Measurements from ENCODE around the gene PIM3.

Gene PIM3

DNA sequence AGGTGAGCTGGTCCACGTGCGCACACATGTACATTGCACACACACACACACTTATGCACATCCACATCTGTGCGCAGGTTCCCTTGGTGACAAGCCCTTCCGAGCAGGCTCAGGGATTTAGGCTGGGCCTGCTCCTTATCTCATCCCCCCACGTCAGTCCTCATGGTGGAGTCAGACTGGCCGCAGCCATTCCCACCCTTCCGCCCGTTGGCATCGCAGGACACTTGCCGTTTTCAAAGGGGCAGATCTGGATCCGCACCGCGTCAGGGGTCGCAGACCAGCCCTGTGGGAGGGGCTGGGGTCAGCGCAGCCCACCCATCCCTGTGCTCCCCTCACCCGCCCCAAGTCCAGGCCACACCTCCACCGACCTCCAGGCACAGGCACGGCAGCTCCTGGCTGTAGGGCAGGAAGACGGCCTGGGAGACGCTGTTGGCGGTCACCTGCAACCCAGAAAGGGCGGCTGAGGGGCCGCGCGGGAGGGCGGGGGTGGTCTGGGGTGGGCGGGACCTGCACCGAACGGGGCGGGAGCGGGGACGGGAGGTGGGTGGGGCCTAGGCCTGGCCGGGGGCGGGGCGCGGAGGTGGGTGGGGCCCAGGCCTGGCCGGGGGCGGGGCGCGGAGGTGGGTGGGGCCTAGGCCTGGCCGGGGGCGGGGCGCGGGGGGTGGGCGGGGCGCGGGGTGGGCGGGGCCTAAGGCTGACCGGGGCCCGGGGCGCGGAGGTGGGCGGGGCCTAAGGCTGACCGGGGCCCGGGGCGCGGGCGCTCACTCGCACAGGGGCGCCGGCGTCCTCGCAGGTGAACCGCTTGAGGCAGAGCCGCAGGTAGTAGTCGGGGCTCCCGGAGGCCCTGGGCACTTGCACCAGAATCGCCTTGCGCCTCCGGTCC, 38.7 kb downstream of the PIM3 start:
- peak in 2 of 56 donors; percentile 33 to 44 for DNase-seq

DNA sequence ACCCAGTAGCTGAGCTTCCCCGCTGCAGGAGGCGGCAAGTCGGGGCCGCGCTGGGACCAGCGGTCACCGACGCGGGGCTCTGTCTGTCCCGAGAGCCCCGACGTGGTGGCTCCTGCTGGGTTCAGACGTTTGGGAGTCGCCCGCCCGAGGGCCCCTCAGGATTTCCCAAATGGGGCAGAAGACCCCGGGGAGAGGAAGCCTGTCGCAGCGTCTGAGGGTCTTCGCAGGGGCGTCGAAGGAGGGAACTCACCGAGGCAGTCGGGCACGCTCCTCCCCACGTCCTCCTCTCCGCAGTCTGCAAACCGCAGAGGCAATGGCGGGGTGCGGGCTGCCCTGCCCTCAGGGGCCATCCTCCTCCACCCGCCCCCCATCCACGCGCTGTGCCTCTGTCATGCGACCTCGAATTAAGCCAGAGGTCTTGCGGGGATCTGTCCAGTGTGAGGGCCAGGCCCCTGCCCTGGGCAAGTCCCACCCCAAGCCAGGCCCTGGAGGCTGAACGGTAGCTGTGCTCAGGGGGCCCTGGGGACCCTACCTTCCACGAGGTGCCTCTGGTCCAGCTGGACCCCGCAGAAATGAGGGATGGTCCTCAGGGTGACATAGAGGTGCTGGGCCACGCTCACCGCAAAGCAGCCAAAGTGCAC, 39.5 kb downstream of the PIM3 start:
- no peak for DNase-seq

DNA sequence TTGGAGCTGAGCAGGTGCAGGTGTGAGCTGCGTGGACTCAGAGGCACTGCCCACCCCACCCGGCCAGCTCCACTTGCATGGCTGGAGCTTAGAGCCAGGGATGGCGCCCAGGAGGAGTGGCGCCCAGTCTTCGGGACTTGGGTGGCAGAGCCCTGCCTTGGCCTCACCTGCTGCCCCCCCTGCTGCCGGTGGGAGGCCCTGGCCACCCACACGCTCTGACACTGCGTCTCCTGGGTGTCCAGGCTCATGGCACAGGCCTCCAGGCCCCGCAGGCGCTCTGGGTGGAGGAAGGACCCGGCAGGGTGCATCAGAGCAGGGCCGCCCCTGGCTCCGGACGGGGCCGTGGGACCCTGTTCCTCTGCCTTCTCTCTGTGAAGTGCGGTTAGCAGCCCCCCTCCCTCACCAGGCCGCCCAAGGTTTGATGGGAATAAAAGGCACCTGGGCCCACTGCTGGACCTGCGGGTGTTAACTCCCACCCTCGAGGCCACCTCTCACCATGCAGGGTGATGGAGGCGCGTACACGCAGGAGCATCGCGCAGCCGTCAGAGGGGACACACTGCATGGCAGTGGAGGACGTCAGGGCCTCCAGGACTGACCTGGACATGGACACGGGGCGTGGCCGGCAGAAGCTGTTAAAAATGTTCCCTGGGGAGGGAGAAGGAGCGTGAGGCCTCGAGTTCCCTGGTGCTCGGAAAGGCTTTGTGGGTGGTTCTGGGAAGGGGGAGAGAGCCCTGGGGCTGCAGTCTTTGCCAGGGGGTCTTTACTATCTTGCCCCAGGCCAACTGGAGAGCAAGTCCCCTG, 40.2 kb downstream of the PIM3 start:
- DNase-seq, result no peak

DNA sequence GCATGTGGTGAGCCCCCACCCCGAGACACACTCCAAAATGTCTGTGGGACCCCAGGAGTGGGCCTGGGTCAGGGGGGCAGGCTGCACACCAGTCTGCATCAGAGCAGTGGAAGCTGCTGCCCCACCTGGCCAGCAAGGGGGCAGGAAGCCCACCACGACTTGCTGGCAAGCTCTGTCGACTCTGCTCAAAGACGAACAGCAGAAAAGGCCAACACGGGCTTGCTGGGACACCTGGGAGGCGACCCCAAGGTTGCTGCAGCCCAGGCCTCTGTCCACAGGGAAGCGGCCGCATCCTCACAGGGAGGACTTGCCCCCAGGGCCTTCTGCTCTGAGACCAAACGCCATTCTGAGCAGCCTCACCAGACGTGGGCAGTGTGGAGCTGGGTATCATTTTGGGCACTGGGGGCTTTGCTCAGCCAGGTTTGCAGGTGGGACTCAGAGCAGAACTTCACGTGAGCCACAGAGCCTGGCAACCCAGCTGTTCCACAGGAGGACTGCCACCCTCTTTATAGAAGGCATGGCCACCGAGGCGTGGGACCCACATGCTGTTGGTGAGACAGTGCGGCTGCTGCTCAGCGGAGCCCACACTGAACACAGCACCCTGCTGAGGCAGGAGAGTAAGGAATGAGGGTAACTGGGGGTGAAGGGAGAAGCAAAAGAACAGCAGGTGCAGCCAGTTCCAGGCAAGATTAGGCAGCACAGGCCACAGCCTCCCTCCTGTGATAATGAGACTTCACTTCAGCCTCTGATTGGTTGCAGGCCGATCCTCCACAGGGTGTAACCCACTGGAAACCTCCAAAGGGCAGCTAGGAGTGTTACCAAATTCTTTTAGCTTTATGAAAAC, 41.0 kb downstream of the PIM3 start:
- DNase-seq, result no peak

DNA sequence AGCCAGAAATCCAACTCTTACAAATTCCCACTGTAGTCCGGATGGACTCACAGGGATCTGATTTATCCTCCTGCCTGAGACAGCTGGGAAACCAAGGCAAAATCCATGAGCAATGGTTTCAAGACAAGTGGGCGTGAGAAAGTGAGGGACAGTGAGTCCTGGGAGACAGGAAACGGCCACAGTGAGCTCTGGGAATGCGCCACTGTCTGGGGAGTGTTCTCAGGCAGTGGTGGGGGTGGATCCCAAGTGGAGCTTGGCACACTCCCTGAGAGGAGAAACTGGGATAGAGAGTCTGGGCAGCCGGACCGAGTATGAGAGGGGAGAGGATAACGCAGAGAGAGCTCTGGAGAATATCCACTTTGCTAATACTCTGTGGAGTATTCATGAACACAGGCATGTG, 42.2 kb downstream of the PIM3 start:
- DNase-seq, result no peak

DNA sequence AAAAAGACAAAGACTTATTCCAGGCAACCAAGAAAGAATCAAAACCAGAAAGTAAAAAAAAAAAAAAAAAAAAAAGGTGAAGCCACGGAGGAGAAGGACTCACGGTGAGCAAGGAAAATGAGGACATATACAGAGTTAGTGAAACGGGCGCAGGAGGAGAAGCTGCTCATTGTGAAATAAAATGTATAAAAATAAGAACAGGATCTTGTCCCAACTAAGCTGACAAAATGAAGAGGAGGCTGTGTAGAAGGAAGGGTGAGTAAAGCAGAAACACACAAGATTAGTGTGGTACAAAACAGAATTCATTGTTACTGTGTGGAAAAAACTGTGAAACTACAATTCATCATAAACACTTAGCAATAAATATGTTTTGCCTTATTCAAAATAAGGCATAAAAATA, 44.3 kb downstream of the PIM3 start:
- DNase-seq, result no peak

DNA sequence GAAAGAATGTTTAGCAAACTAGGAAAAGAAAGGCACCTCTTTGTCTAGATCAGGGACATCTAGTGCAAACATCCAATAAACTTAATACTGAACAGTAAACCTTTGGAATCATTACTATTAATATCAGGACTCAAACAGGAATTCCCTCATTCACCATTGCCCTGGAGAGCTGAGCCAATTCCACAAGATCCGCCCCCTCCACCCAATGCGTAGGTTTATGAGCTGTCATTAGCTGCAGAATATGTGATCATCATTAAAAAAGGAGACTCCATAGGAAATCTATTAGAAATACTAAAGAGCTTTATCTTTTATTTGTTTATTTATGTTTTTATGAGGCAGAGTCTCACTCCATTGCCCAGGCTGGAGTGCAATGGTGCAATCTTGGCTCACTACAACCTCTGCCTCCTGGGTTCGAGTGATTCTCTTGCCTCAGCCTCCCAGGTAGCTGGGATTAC, 46.5 kb downstream of the PIM3 start:
- DNase-seq, result peak in 3 of 56 donors; percentile 14 to 35 (median 22)

DNA sequence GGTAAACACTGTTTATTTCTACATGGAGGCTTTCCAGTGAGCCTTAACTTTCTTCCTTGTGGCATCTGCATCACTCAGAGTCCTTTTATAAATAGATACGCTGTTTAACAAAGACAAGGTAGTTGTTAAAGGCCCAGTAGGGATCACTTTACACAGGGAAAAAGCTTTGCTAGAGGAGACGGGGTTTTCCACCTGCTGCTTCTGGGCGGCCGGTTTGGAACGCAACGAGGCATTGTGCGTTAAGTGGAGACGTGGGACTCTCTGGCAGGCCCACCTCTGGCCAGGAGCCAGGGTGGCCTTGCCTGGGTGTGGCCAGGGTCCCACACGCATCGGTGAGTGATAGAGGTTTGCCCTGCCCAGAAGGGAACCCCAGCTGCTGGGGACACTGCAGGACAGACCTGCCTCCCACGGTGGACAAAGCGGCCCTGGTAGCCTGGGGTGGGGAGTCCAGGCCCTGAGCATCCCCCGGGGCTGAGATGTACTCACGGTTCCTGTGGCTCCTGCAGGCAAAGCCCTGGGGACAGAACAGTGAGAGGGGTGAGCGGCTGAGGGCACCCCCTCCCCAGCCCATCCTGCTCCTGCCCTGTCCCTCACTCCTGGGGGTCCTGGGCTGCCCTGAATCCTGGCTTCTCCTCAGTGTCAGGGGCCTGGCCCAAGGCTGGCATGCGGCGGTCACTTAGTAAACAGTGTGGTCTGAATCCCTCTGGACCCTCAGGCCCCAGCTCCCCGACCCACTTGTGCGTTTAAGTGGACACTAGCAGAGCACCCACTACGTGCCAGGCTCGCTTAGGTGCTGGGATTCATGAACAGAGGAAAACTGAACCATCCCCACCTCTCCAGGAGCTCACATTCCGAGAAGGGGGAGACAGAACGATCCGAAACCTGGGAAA, 47.8 kb downstream of the PIM3 start:
- no peak for DNase-seq

DNA sequence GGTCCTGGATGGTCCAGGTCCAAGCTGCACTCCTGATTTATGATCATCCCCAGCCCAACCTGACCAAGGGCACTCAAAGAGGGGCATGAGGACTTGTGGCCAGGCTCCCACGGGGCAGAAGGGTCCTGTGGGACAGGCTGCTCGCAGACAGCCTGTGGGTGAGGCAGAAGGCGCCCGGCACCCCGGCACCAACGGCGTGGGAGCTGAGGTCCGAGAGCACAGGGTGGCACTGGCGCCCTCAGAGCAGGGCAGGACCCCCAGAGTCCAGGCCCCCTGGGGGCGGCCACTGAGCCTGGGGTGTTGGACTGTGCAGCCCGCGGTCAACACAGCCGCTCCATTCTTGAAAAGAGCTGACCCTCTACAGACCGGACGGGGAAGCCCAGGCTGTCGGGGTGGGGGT, 48.7 kb downstream of the PIM3 start:
- DNase-seq, result no peak

DNA sequence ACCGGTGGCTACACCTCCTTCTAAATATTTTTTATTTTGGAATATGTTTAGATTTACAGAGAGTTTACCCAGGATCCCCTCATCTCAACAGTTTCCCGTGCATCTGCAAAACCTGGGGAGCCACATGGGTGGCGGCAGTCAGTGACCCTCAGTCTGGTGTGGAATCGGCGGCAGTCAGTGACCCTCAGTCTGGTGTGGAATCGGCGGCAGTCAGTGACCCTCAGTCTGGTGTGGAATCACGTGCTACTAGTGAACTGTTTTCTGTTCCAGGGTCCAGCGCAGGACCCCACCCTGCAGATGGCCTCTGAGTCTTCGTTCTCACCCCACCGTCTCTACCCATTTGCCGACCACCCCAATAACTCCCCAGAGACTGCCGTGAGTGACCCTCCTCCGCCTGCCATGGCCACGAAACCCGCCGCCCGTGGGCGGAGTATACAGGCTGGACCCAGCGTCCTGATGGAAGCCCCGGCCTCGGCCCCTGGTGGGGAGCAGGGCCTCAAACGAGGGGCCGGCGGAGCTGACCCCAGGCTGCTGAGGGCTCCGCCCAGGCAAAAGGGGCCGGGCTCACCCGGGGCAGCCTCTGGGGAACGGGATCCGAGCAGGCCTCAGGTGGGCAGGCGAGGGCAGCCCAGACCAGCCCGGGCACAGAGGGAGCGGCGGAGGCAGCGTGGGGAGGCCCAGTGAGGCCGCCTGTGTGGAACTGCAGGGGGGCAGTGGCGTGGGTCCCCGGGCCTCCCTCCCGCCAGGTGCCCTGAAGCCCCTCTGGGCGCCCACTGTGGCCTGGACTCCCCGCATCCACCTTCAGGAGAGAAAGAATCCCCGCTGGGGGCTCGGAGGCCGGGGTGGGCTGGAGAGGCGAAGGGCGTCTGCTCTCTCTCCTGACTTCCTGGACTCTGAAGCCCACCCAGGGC, 49.4 kb downstream of the PIM3 start:
- no peak for DNase-seq

DNA sequence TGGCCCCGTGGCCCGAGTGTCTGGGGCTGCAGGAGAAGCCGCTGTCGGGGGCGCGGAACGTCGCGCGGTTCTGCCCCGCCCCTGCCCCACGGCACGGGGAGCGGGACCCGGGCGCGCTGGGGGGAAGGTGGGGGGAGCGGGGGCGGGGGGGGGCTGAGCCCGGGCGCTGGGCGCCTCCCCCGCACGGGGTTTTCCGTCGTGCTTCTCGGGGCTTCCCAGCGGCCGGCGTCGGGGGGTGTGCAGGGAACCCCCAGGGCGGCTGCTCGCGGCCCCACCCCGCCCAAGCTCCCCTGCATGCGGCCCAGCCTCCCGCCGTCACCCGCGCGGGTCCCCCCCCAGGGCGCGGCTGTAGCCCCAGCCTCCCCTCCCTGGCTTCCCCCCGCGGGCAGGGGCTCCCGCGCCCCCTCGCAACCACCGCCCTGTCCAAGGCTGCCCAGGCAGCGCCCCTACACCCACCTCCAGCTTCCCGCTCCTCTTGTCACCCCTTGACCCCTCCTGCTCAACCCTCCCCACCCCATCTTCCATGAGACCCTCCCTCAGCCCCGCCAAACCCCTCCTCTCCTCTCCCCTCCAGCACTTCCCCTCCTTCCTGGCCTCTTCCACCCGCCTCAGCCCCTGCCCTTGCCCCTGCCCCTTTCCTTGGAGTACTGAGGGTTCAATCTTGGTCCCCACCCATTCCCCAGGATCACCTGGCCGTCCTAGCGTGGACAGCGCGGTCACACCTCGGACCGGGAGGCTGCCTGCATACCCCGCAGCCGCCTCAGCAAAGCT, 50.3 kb downstream of the PIM3 start:
- no peak for DNase-seq

DNA sequence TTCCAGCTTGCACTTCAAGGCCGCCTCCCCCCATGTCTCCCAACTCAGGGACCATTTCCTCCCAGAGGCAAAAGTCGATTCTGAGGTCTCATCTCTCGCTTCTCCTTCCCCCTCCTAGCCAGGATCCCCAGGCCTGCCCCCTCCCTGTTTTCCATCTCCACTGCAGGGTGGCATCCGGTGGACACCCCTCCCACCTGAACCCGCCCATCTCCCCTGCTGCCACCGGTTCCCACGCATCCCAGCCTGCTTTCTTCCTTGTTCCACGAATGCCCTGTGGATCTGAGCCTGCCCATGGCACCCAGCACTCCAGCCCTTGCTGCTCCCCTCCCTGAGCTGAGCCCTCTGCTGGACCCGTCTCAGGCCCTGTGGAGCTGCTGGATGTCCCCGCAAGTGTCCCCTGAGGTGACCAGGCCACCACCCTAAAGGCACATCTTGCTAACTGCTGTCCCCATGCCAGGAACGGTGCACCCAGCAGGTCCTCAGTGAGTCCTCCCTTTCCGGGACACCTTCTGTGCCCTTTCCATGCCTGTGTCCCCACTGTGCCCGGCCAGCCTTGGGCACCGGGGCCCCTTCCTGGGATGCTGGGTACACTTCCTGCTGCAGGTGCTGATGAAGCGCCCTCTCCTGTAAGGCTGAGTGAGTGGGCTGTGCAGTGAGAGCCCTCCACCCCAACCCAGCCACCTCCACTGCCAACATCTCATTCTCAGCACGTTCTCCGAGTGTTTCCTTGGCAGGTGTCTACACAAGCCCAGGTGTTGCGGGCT, 51.1 kb downstream of the PIM3 start:
- no peak for DNase-seq

DNA sequence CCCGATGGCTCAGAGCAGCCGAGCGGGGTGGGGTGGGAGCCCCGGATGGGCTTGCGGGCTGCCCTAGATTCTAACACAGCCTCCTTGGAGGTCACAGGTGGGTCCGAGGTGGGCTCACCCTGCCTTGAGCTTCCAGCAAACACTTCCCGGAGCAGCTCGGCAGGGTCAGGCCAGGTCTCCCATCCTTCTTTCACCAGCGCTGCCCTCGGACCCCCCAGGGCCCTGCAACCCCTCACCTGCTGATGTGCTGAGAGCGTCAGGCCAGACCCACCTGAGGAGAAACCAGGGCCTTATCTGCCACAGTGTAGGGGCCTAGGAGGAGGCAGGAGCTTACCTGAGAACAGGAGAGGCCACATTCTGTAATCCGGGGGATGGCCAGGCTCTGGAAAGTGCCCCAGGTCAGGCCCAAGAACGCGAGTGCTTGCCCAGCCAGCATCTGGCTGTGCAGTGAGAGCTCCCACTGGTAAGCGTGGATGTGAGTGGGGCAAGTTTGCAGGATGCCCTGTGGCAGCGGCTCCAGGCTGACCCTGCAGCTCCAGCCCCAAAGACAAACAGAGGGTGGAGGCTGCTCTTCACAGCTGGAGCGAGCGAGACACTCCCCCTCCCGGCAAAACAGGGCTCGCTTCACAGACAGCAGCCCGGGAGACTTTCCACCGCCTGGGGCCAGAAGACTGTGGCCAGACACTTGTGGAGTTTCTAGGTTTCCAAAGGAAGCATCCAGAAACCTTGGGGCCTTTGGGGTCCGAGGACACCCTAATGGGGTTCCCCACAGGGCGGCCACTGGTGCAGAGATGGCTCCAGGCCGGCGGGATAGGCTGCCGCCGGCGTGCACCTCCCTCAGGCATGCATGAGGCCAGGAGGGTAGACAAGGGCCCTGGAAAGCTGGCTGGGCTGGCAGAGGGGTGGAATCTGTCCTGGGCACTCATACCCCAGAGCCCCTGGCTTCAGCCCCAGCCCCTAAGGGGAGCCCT, 51.9 kb downstream of the PIM3 start, which contains the start of gene IL17REL:
Gene IL17REL (minus strand): TSS at position 555 of the 971 bp plus-strand sequence. CDS start 119 bp downstream, at position 436.
- DNase-seq, result peak in 1 of 56 donors; percentile 6
